ENCODE results near the gene CAMTA1.

CAMTA1 gene

DNA sequence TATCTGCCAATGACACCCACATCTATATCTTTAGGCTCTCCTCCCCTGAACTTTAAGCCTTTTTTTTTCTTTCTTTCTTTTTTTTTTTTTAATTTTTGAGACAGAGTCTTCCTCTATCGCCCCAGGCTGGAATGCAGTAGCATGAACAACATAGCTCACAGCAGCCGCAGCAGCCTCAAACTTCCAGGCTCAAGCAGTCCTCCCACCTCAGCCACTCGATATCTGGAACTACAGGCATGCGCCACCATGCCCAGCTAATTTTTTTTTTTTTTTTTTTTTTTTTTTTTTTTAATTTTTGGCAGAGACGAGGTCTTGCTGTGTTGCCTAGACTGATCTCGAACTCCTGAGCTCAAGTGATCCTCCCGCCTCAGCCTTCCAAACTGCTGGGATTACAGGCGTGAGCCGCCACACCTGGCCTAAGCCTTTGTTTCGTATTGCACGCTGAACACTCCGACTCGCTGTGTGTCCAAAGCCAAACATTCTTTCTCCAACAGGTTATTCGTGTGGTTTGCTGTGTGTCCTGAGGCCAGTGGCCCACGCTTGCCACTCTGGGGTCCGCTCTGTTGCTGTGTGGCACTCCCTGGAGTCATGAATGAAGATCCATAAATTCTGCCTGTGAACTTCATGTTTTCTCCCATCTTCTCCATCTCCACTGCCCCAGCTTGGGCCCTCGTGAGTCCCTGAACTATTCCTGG lies 119.4 kb downstream of the CAMTA1 start:
- TF ChIP-seq, protein P1, sequence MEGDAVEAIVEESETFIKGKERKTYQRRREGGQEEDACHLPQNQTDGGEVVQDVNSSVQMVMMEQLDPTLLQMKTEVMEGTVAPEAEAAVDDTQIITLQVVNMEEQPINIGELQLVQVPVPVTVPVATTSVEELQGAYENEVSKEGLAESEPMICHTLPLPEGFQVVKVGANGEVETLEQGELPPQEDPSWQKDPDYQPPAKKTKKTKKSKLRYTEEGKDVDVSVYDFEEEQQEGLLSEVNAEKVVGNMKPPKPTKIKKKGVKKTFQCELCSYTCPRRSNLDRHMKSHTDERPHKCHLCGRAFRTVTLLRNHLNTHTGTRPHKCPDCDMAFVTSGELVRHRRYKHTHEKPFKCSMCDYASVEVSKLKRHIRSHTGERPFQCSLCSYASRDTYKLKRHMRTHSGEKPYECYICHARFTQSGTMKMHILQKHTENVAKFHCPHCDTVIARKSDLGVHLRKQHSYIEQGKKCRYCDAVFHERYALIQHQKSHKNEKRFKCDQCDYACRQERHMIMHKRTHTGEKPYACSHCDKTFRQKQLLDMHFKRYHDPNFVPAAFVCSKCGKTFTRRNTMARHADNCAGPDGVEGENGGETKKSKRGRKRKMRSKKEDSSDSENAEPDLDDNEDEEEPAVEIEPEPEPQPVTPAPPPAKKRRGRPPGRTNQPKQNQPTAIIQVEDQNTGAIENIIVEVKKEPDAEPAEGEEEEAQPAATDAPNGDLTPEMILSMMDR (conservative IDR thresholded peaks at IDR 0.05; ENCODE audit: low read depth) = no peak
- POLR2A ChIA-PET (ENCODE audit: low non-redundant PET) = interaction anchor here (0.5 to 0.6 kb wide), 2 partner anchors 20 to 34 kb away, joined by 3 to 5 read pairs; no protein-coding TSS in a partner anchor
- H3K27ac ChIP-seq = no peak overlapping the region
- CTCF ChIA-PET = interaction anchor here (0.6 to 0.7 kb wide), 3 partner anchors 21 to 1351 kb away, joined by 4 to 7 read pairs (median 6); no protein-coding TSS in a partner anchor
- DNase-seq (ENCODE audit: low spot score) = no peak

DNA sequence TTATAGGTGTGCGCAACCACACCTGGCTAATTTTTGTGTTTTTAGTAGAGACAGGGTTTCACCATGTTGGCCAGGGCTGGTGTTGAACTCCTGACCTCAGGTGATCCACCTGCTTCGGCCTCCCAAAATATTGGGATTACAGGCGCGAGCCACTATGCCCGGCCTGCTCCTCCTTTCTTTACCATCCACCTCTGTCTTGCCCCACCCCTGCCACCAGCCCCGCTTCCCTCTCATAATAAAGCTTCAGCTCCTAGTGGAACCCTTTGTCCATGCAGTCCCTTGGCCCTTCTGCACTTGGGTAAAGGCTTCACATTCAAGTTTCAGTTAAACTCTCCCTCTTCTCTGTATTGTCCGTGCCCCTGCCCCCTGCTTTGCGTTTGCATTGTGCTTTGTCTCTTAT lies 120.1 kb downstream of the CAMTA1 start:
- CTCF ChIA-PET = interaction anchor here (0.6 to 1.0 kb wide), 3 partner anchors 186 to 1350 kb away, joined by 3 to 7 read pairs (median 6); no protein-coding TSS in a partner anchor
- H3K27ac ChIP-seq = no peak overlapping the region
- POLR2A ChIA-PET (ENCODE audit: low non-redundant PET) = interaction anchor here (0.5 kb wide), 1 partner anchor 35 kb away, joined by 3 read pairs; no protein-coding TSS in a partner anchor
- DNase-seq (ENCODE audit: low spot score) = no peak
- TF ChIP-seq, protein P1 (conservative IDR thresholded peaks at IDR 0.05; ENCODE audit: low read depth) = no peak

DNA sequence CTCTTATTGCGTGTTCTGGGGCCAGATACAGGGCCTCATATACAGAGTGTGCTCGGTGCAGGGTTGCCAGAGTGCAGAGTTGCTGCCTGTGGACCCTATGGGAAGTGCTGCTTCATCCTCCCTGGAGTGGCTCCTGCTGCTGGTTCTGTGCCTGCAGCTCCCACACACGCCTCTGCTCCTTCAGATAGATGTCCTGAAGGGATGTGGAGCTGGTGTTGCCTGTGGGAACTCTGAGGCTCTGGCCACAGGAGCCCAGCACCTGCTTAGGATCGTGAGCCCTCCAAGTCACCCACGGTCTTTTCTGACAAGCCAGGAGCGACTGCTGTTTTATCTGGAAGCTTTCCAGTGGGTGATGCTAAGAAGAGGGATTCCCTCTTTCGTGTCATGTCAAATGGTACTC lies 120.5 kb downstream of the CAMTA1 start:
- no peak for DNase-seq (ENCODE audit: low spot score)
- POLR2A ChIA-PET (ENCODE audit: low non-redundant PET) = no interaction called here
- CTCF ChIA-PET = interaction anchor here (1.0 kb wide), 1 partner anchor 186 kb away, joined by 3 read pairs; no protein-coding TSS in a partner anchor
- H3K27ac ChIP-seq = no peak overlapping the region
- TF ChIP-seq, protein P1 (conservative IDR thresholded peaks at IDR 0.05; ENCODE audit: low read depth) = no peak

DNA sequence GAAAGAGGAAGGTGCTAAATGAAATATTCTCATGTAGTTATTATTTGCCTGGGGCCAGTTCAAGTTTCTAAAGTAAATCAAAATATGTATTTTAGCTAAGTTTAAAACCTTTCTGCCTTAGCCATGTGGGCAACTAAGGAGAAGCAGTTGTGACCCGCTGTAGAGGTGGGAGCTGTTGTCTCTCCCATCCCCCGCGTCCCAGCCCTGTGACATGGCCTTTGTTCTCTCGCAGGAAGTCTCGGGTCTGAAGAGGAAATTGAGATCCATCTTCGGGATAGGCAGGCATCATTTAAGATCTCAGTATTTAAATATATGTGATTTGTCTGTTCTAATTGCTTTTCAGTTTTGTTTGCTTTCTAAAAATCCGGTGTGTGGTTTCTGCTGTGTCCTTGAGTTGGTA lies 121.5 kb downstream of the CAMTA1 start:
- no peak for DNase-seq (ENCODE audit: low spot score)
- TF ChIP-seq, protein P1 (conservative IDR thresholded peaks at IDR 0.05; ENCODE audit: low read depth) = no peak
- CTCF ChIA-PET = no interaction called here
- no peak overlapping the region for H3K27ac ChIP-seq
- POLR2A ChIA-PET (ENCODE audit: low non-redundant PET) = no interaction called here

DNA sequence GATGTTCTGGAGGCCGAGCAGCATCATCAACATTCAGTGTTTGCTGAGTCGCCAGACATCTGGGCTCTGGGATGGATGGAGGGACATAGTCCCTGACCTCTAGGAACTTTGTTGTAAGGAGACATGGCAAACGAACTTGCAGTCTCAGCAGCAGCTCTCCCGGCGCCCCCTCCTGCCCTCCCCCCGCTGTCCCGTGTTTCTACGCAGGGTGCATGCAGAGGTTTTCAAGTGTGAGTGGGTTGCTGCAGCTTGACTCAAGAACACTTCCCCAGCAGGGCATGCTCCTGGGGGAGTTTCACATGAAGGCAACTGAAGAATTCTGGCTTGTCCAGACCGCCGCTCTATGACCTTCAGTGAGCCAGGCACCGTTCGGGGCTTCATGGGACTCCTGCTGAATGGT lies 121.9 kb downstream of the CAMTA1 start:
- POLR2A ChIA-PET (ENCODE audit: low non-redundant PET) = no interaction called here
- TF ChIP-seq, protein P1 (conservative IDR thresholded peaks at IDR 0.05; ENCODE audit: low read depth) = no peak
- H3K27ac ChIP-seq = no peak overlapping the region
- CTCF ChIA-PET = no interaction called here
- DNase-seq (ENCODE audit: low spot score) = no peak

DNA sequence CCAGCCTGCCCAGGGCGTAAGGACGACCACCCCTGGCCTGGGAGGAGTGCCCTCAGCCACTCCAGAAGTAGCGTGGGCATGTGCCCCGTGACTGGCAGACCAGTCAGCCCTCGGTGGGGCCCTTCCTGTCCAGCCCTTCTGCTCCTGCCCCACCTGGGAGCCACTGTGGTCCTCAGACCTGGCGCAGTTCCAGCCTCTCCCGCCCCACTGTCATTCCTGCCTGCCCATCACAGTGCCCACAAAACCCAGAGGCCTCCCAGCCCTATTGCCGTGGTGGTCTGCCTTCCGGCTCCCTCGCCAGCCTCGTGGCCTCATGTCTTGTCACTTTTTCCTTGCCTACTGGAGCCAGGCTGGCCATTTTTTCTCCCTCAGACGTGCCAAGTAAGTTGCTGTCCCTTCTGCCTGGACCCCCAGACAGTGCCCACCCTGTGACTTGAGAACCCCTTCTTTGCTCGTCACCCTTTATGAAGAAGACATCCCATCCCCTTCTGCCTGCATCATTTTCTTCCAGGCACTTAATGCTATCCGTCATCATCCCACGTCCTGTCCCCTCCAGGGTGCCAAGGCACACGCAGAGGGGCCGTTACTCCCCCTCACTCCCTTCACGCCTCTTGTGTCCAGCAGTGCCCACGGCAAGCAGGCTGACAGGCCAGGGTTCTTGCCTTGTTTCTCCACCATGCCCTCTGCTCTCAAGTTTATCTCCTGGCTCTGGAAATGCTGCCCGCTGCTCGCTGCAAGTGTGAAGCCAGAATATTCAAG lies 122.6 kb downstream of the CAMTA1 start:
- no peak for DNase-seq (ENCODE audit: low spot score)
- TF ChIP-seq, protein P1 (conservative IDR thresholded peaks at IDR 0.05; ENCODE audit: low read depth) = no peak
- H3K27ac ChIP-seq = no peak overlapping the region
- CTCF ChIA-PET = no interaction called here
- POLR2A ChIA-PET (ENCODE audit: low non-redundant PET) = no interaction called here
